Neuronal stem cell (in vitro differentiated cells): ENCODE measurements around the gene GNRH2.
A peak's percentile ranks its signal among the peaks of the same experiment; 100 is the strongest.

ENCODE experiments used
- DNase-seq: peaks from one replicate; pipeline ENCODE4 v3.0.0-alpha.2; 2013; ENCODE audit warnings: low spot score
- H2AFZ ChIP-seq: one replicate; pipeline ENCODE4 v1.6.1; 2013; ENCODE audit warnings: mild to moderate bottlenecking, low read length, inconsistent platforms
- H2AK5ac ChIP-seq: 2 replicates; pipeline ENCODE4 v1.6.1; 2013; ENCODE audit warnings: low read depth, mild to moderate bottlenecking, inconsistent platforms, low read length, moderate library complexity, mixed read lengths
- H2BK120ac ChIP-seq: 2 replicates; pipeline ENCODE4 v1.6.1; 2013; ENCODE audit warnings: low read depth, mild to moderate bottlenecking, inconsistent platforms, low read length, moderate library complexity, mixed read lengths
- H2BK12ac ChIP-seq: one replicate; pipeline ENCODE4 v1.6.1; 2013; ENCODE audit warnings: low read length, inconsistent platforms
- H2BK15ac ChIP-seq: 2 replicates; pipeline ENCODE4 v1.6.1; 2013; ENCODE audit warnings: mild to moderate bottlenecking, low read length, inconsistent platforms, mixed read lengths
- H2BK5ac ChIP-seq: one replicate; pipeline ENCODE4 v1.6.1; 2013; ENCODE audit warnings: inconsistent platforms, mild to moderate bottlenecking, low read length, moderate library complexity
- H3K14ac ChIP-seq: one replicate; pipeline ENCODE4 v1.6.1; 2013; ENCODE audit warnings: low read length, inconsistent platforms
- H3K18ac ChIP-seq: 2 replicates; pipeline ENCODE4 v1.6.1; 2013; ENCODE audit warnings: low read length, inconsistent platforms
- H3K23ac ChIP-seq: 2 replicates; pipeline ENCODE4 v1.6.1; 2013; ENCODE audit warnings: low read depth, mild to moderate bottlenecking, mixed read lengths, low read length, inconsistent platforms; ENCODE audit not compliant: poor library complexity
- H3K27ac ChIP-seq: replicated peaks from 3 replicates; pipeline ENCODE4 v1.5.1; 2013; ENCODE audit warnings: low read length, inconsistent platforms
- H3K27me3 ChIP-seq, 3 experiments: 2 replicates each; pipeline ENCODE4 v1.6.1; 2013; ENCODE audit warnings: low read length in 3 of 3, mild to moderate bottlenecking in 2 of 3, inconsistent platforms in 1 of 3, low read depth in 1 of 3, mixed read lengths in 1 of 3, moderate library complexity in 1 of 3; ENCODE audit not compliant: control insufficient read depth in 3 of 3, insufficient read depth in 3 of 3
- H3K36me3 ChIP-seq, 2 donors: replicated peaks in 1 of 2; 2 replicates each; pipeline ENCODE4 v1.6.1; 2013; ENCODE audit warnings: low read length in 2 of 2; ENCODE audit not compliant: control insufficient read depth in 2 of 2, insufficient read depth in 2 of 2
- H3K4ac ChIP-seq: 2 replicates; pipeline ENCODE4 v1.6.1; 2013; ENCODE audit warnings: inconsistent platforms, mild to moderate bottlenecking, low read length, moderate library complexity
- H3K4me1 ChIP-seq, 2 donors: 1 replicate in 1 of 2; 2 replicates in 1 of 2; pipeline ENCODE4 v1.6.1; 2013; ENCODE audit warnings: low read length in 2 of 2, low read depth in 1 of 2; ENCODE audit not compliant: control insufficient read depth in 2 of 2, insufficient read depth in 1 of 2
- H3K4me2 ChIP-seq: one replicate; pipeline ENCODE4 v1.6.1; 2013; ENCODE audit warnings: mild to moderate bottlenecking, low read length, inconsistent platforms; ENCODE audit not compliant: insufficient read depth, poor library complexity, severe bottlenecking
- H3K4me3 ChIP-seq, 2 donors: 2 replicates each; pipeline ENCODE4 v1.5.1; 2013; ENCODE audit warnings: low read length in 2 of 2, mild to moderate bottlenecking in 2 of 2, inconsistent platforms in 1 of 2, moderate library complexity in 1 of 2
- H3K79me1 ChIP-seq: one replicate; pipeline ENCODE4 v1.6.1; 2013; ENCODE audit warnings: low read depth, mild to moderate bottlenecking, inconsistent platforms, low read length, moderate library complexity
- H3K9ac ChIP-seq: one replicate; pipeline ENCODE4 v1.6.1; 2013; ENCODE audit warnings: mild to moderate bottlenecking, low read depth, low read length, inconsistent platforms; ENCODE audit not compliant: poor library complexity
- H3K9me3 ChIP-seq, 2 donors: replicated peaks in 1 of 2; 2 replicates each; pipeline versions ENCODE3 to v1.6.1; 2013; ENCODE audit warnings: low read length in 2 of 2, mild to moderate bottlenecking in 2 of 2, inconsistent platforms in 1 of 2, low read depth in 1 of 2, mixed read lengths in 1 of 2, moderate library complexity in 1 of 2; ENCODE audit not compliant: control insufficient read depth in 2 of 2, insufficient read depth in 1 of 2
- H4K8ac ChIP-seq: one replicate; pipeline ENCODE4 v1.6.1; 2013; ENCODE audit warnings: low read depth, mild to moderate bottlenecking, inconsistent platforms, low read length, moderate library complexity
- H4K91ac ChIP-seq: one replicate; pipeline ENCODE4 v1.6.1; 2013; ENCODE audit warnings: low read length, low read depth, mild to moderate bottlenecking, inconsistent platforms; ENCODE audit not compliant: poor library complexity
- WGBS, 2 donors: extraction: QIAGEN DNeasy Blood & Tissue Kit; methylation state at CpG; one replicate each; pipeline ENCODE4 v1.1.7; 2013; ENCODE audit warnings: missing lambda C conversion rate in 2 of 2, mixed read lengths in 1 of 2; ENCODE audit not compliant: insufficient read length in 2 of 2, insufficient replicate concordance in 1 of 2; ENCODE audit errors: extremely low coverage in 2 of 2; 5-methylcytosine and 5-hydroxymethylcytosine counted together

GNRH2 gene

DNA sequence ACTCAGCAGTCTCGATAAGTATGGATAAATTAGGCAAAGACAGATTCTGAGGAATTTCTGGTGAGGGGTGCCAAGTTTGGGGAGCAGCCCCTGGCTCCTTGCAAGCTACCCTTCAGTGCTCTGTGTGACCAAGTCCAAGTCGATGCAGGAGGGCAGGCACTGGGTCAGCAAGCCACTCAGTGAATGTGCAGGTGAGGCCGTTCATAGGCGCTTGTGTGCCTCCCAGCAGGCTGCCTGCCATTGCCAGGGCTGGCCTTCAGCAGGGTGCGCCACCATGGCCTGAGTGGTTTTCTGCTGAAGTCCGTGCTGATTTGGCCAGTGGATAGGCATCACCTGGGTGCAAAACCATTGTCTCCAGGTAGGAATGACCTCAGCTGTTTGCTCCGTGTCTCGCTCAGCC is 3.3 kb upstream of the GNRH2 start:
- no peak overlapping the region for H3K4me3 ChIP-seq
- H3K9me3 ChIP-seq: peaks cover 0 to 2% of the 10 kb centered on the region in 2 donors
- WGBS, 2 donors: no CpG with 5 or more reads among the region's 8 CpGs
- H4K8ac ChIP-seq: no peak overlapping the region
- peaks cover 44 to 71% of the 10 kb centered on the region in 2 donors for H3K36me3 ChIP-seq
- no peak overlapping the region for H2AK5ac ChIP-seq
- no peak overlapping the region for H3K18ac ChIP-seq
- no peak for DNase-seq
- no peak overlapping the region for H2BK5ac ChIP-seq
- no peak overlapping the region for H3K14ac ChIP-seq
- H2BK120ac ChIP-seq: no peak overlapping the region
- H3K27ac ChIP-seq: no peak overlapping the region
- H3K79me1 ChIP-seq: no peaks in the 10 kb centered on the region
- H3K9ac ChIP-seq: no peak overlapping the region
- no peak overlapping the region for H3K23ac ChIP-seq
- no peak overlapping the region for H3K4ac ChIP-seq
- H2AFZ ChIP-seq: no peak overlapping the region
- peaks cover 2 to 6% of the 10 kb centered on the region in 2 donors for H3K4me1 ChIP-seq
- no peak overlapping the region for H2BK12ac ChIP-seq
- H3K27me3 ChIP-seq: no peaks in the 10 kb centered on the region
- H2BK15ac ChIP-seq: no peak overlapping the region
- H3K4me2 ChIP-seq: no peak overlapping the region
- H4K91ac ChIP-seq: no peak overlapping the region

DNA sequence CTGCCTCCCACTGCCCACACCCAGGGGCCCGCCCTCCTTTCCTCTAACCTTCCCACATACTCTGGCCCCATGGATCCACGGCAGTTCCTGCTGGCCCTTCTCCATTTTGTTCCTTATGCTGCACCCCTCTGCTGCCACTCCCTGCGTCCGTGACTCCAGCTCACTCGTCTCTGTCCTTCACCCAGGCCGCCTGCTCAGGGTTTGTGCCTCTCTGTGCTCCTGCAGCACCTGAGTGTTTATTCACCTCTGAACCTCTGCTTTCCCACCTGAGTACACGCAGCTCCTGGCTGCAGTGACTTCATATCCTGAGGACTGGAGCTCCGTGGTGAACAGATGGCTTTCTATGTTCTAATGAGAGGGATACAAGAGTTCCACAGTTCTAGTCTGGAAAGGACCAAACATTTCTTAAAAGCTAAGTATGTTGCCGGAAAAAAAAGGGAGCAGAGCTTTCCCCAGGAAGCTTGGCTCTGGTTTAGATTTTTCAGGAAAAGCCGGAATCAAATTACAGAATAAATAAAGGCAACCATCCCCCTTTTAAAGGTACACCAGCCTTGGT is 1.5 kb upstream of the GNRH2 start:
- WGBS, 2 donors: no CpG with 5 or more reads among the region's 10 CpGs
- H3K4me2 ChIP-seq: no peak overlapping the region
- H3K9ac ChIP-seq: peak overlapping the region; percentile 53
- H3K36me3 ChIP-seq: peaks cover 26 to 53% of the 10 kb centered on the region in 2 donors
- no peak overlapping the region for H2AFZ ChIP-seq
- H2BK120ac ChIP-seq: no peak overlapping the region
- no peak overlapping the region for H3K27ac ChIP-seq
- peaks cover 6 to 9% of the 10 kb centered on the region in 2 donors for H3K4me1 ChIP-seq
- no peak overlapping the region for H4K91ac ChIP-seq
- H3K27me3 ChIP-seq: no peaks in the 10 kb centered on the region
- no peak for DNase-seq
- H3K79me1 ChIP-seq: peaks cover 3% of the 10 kb centered on the region
- H3K4ac ChIP-seq: no peak overlapping the region
- no peak overlapping the region for H2AK5ac ChIP-seq
- peak overlapping the region; percentile 4 for H3K14ac ChIP-seq
- H3K18ac ChIP-seq: no peak overlapping the region
- peak overlapping the region; percentile 29 for H4K8ac ChIP-seq
- no peak overlapping the region for H2BK5ac ChIP-seq
- no peaks in the 10 kb centered on the region for H3K9me3 ChIP-seq
- peak overlapping the region in 1 of 2 donors; percentile 9 for H3K4me3 ChIP-seq
- no peak overlapping the region for H2BK12ac ChIP-seq
- H2BK15ac ChIP-seq: no peak overlapping the region
- no peak overlapping the region for H3K23ac ChIP-seq

DNA sequence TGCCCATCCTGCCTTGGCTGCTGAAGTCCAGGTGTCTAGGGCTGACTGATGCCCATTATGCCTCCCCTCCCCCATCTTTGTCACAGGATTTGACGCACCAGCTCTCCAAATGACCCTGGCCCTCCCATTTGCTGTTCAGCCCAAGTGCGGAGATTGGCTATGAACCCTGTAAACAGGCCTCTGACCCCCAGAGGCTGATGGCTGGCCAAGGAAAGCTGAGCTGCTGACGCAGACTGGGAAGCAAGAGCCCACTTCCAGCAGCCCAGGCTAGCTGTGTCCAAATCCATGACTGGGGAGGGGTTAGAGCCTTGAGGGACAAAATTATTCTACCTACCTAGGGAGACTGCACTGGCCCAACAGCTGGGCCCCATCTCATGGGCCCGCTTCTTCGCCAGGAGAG is 797 bp upstream of the GNRH2 start:
- H3K14ac ChIP-seq: no peak overlapping the region
- no peak for DNase-seq
- no CpG with 5 or more reads among the region's 5 CpGs for WGBS, 2 donors
- no peak overlapping the region for H3K4me3 ChIP-seq
- peaks cover 6 to 9% of the 10 kb centered on the region in 2 donors for H3K4me1 ChIP-seq
- H2AK5ac ChIP-seq: no peak overlapping the region
- H3K27ac ChIP-seq: no peak overlapping the region
- no peak overlapping the region for H3K4me2 ChIP-seq
- no peak overlapping the region for H3K18ac ChIP-seq
- H3K36me3 ChIP-seq: peaks cover 19 to 50% of the 10 kb centered on the region in 2 donors
- H2BK120ac ChIP-seq: no peak overlapping the region
- no peak overlapping the region for H2BK12ac ChIP-seq
- H3K79me1 ChIP-seq: peaks cover 3% of the 10 kb centered on the region
- H4K91ac ChIP-seq: no peak overlapping the region
- H4K8ac ChIP-seq: no peak overlapping the region
- no peaks in the 10 kb centered on the region for H3K9me3 ChIP-seq
- no peaks in the 10 kb centered on the region for H3K27me3 ChIP-seq
- no peak overlapping the region for H2AFZ ChIP-seq
- H2BK15ac ChIP-seq: no peak overlapping the region
- H3K9ac ChIP-seq: no peak overlapping the region
- H3K23ac ChIP-seq: no peak overlapping the region
- H3K4ac ChIP-seq: no peak overlapping the region
- H2BK5ac ChIP-seq: no peak overlapping the region

DNA sequence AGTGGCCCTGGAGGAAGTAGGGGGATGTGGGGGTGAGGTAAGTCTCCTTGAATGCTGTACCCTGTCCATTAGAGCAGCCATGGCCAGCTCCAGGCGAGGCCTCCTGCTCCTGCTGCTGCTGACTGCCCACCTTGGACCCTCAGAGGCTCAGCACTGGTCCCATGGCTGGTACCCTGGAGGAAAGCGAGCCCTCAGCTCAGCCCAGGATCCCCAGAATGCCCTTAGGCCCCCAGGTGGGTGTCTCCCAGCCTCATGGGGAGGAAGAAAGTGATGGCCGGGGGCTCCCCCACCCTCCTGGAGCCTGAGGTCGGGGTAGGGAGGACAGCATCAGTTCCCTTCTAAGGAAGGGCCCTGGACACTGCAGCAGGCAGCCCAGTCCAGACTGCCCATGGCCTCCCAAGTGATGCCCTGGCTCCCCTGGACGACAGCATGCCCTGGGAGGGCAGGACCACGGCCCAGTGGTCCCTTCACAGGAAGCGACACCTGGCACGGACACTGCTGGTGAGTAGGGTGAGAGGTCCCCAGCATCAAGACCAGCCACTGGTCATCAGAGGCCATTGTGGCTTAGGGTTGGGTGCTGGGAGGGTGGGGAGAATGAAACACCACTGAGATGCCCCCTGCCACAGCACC is 1.0 kb downstream of the GNRH2 start:
- no CpG with 5 or more reads among the region's 8 CpGs for WGBS, 2 donors
- no peak overlapping the region for H3K4me3 ChIP-seq
- H2BK12ac ChIP-seq: no peak overlapping the region
- H3K79me1 ChIP-seq: peaks cover 3% of the 10 kb centered on the region
- peak overlapping the region; percentile 52 for H4K8ac ChIP-seq
- no peak overlapping the region for H3K27ac ChIP-seq
- no peaks in the 10 kb centered on the region for H3K9me3 ChIP-seq
- no peak overlapping the region for H3K4me2 ChIP-seq
- H2AK5ac ChIP-seq: peak overlapping the region; percentile 88
- H2BK15ac ChIP-seq: peak overlapping the region; percentile 92
- DNase-seq: no peak
- H3K9ac ChIP-seq: no peak overlapping the region
- no peak overlapping the region for H2BK120ac ChIP-seq
- peak overlapping the region; percentile 55 for H3K4ac ChIP-seq
- no peak overlapping the region for H3K14ac ChIP-seq
- peaks cover 17 to 50% of the 10 kb centered on the region in 2 donors for H3K36me3 ChIP-seq
- no peak overlapping the region for H2BK5ac ChIP-seq
- no peaks in the 10 kb centered on the region for H3K27me3 ChIP-seq
- H3K23ac ChIP-seq: peak overlapping the region; percentile 57
- H3K18ac ChIP-seq: peak overlapping the region; percentile 53
- H4K91ac ChIP-seq: no peak overlapping the region
- peaks cover 6 to 9% of the 10 kb centered on the region in 2 donors for H3K4me1 ChIP-seq
- no peak overlapping the region for H2AFZ ChIP-seq
